Glutamatergic neuron (in vitro differentiated cells): ENCODE measurements around the gene CCNT2. TPM values are rescaled to one million over a fixed set of nuclear protein-coding genes. Genes with fewer than 3 reads are reported as not detected.
"Not testable (repeated sequence)": the region's sequence is repeated elsewhere in the genome, so short reads cannot be mapped to it uniquely, and the experiment has no call there.

Experiments
- DNase-seq: peaks from one replicate; pipeline ENCODE4 v3.0.0; 2022
- H3K27ac Mint-ChIP-seq: one replicate; pipeline ENCODE4 v1.8.0; 2020; ENCODE audit warnings: mild to moderate bottlenecking, mixed read lengths, inconsistent platforms; ENCODE audit not compliant: unreplicated experiment
- H3K27me3 Mint-ChIP-seq: one replicate; pipeline ENCODE4 v1.8.0; 2020; ENCODE audit warnings: mild to moderate bottlenecking, moderate library complexity, mixed read lengths, inconsistent platforms; ENCODE audit not compliant: unreplicated experiment
- H3K36me3 Mint-ChIP-seq: one replicate; pipeline ENCODE4 v1.8.0; 2020; ENCODE audit warnings: mild to moderate bottlenecking, mixed read lengths, inconsistent platforms; ENCODE audit not compliant: unreplicated experiment
- H3K4me1 Mint-ChIP-seq: one replicate; pipeline ENCODE4 v1.8.0; 2020; ENCODE audit warnings: mild to moderate bottlenecking, low read depth, mixed read lengths, inconsistent platforms; ENCODE audit not compliant: unreplicated experiment
- H3K4me3 Mint-ChIP-seq: one replicate; pipeline ENCODE4 v1.8.0; 2020; ENCODE audit warnings: mild to moderate bottlenecking, mixed read lengths, inconsistent platforms; ENCODE audit not compliant: unreplicated experiment
- H3K9me3 Mint-ChIP-seq: one replicate; pipeline ENCODE4 v1.8.0; 2020; ENCODE audit warnings: mild to moderate bottlenecking, moderate library complexity, mixed read lengths, inconsistent platforms; ENCODE audit not compliant: unreplicated experiment
- CTCF ChIP-seq: fragments of 200-600 bp; sonication (generic); IDR thresholded peaks from one replicate; pipeline ENCODE4 v1.5.0; 2021; ENCODE audit not compliant: partially characterized antibody, unreplicated experiment
- total RNA-seq: library from RNA; stranded (reverse); fragmentation: NEBNext Ultra II Directional; extraction: Animal tissue kit (Norgen Biotek cat#: 25700); gene quantifications from one replicate; pipeline ENCODE4 v1.2.1, GENCODE V29; 2021; ENCODE audit not compliant: unreplicated experiment

Gene CCNT2
- total RNA-seq, 1 donor from 2014 or later = 70.0 TPM

- no peak for TF ChIP-seq CTCF
- peaks cover 8% of the 10 kb centered on the region for H3K36me3 Mint-ChIP-seq
- no peak overlapping the region for H3K4me3 Mint-ChIP-seq
- no peak for DNase-seq
- H3K9me3 Mint-ChIP-seq = no peaks in the 10 kb centered on the region
- no peak overlapping the region for H3K27ac Mint-ChIP-seq
- H3K27me3 Mint-ChIP-seq = no peaks in the 10 kb centered on the region
- H3K4me1 Mint-ChIP-seq = peaks cover 8% of the 10 kb centered on the region
Observed at GRCh38 chr2:134952608-134953007, 34.0 kb downstream of the CCNT2 start.

DNA sequence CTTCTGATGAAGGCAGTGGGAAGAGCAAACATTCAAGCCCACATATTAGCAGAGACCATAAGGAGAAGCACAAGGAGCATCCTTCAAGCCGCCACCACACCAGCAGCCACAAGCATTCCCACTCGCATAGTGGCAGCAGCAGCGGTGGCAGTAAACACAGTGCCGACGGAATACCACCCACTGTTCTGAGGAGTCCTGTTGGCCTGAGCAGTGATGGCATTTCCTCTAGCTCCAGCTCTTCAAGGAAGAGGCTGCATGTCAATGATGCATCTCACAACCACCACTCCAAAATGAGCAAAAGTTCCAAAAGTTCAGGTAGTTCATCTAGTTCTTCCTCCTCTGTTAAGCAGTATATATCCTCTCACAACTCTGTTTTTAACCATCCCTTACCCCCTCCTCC, 35.4 kb downstream of the CCNT2 start:
- H3K27ac Mint-ChIP-seq = peak overlapping the region; percentile 79
- no peak overlapping the region for H3K4me3 Mint-ChIP-seq
- no peaks in the 10 kb centered on the region for H3K27me3 Mint-ChIP-seq
- DNase-seq = no peak
- H3K4me1 Mint-ChIP-seq = peaks cover 8% of the 10 kb centered on the region
- no peaks in the 10 kb centered on the region for H3K9me3 Mint-ChIP-seq
- H3K36me3 Mint-ChIP-seq = peaks cover 8% of the 10 kb centered on the region
- no peak for TF ChIP-seq CTCF

GRCh38 chr2:134955744-134956143, 37.1 kb downstream of the CCNT2 start:
- H3K27ac Mint-ChIP-seq = no peak overlapping the region
- H3K36me3 Mint-ChIP-seq = peaks cover 4% of the 10 kb centered on the region
- peaks cover 8% of the 10 kb centered on the region for H3K4me1 Mint-ChIP-seq
- no peak overlapping the region for H3K4me3 Mint-ChIP-seq
- TF ChIP-seq CTCF = no peak
- H3K9me3 Mint-ChIP-seq = no peaks in the 10 kb centered on the region
- H3K27me3 Mint-ChIP-seq = no peaks in the 10 kb centered on the region
- no peak for DNase-seq

DNA sequence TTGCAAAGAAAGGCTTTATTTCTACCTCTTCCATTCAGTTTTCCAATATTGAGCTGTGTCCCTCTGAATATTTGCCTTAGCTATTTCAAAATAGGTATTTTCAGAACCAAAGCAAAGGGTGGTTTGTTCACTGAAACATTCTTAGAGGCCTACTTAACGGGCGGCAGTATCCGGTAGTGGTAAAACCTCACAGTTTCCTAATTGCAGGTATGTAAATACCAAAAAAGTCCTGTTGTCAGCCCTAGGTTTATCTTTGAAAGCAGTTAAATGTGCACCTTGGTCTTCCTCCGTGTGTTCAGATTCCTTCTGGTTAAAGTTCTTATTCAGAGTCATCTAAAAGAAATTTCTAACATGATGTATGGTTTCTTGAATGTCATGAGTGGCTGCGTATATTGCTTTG, 38.9 kb downstream of the CCNT2 start:
- Mint-ChIP-seq H3K9me3 (peaks cover 5% of the 10 kb centered on the region), H3K4me3 (no peak overlapping the region), H3K27ac (no peak overlapping the region), H3K36me3 (peaks cover 4% of the 10 kb centered on the region), H3K27me3 (peaks cover 3% of the 10 kb centered on the region), H3K4me1 (peaks cover 8% of the 10 kb centered on the region)
- no peak for DNase-seq
- TF ChIP-seq CTCF = no peak

GRCh38 chr2:134967166-134967565, 48.5 kb downstream of the CCNT2 start:
- H3K4me1 Mint-ChIP-seq, H3K27ac Mint-ChIP-seq, H3K4me3 Mint-ChIP-seq, DNase-seq, H3K36me3 Mint-ChIP-seq, H3K27me3 Mint-ChIP-seq: not testable (repeated sequence)
- peaks cover 15% of the 10 kb centered on the region for H3K9me3 Mint-ChIP-seq
